GM10248 (cell line): ENCODE data around the gene PRR7.
"Not testable (repeated sequence)": the region's sequence is repeated elsewhere in the genome, so short reads cannot be mapped to it uniquely, and the experiment has no call there.

Experiments used
- CTCF ChIA-PET: fragments of 300-600 bp; sonication (Branson Sonifier 250); formaldehyde crosslinking; extraction: SDS; loops from one replicate; lab custom pipeline; 2021; ENCODE audit warnings: antibody characterized with exemption; lab: Yijun Ruan, JAX
- POLR2A ChIA-PET: fragments of 350-650 bp; sonication (Branson Sonifier 250); formaldehyde crosslinking; extraction: SDS; loops from one replicate; lab custom pipeline; 2020; ENCODE audit warnings: antibody characterized with exemption; lab: Yijun Ruan, JAX
- DNase-seq: peaks from one replicate; pipeline ENCODE4 v3.0.0; 2012; ENCODE audit errors: extremely low spot score
- TF ChIP-seq, protein P1 (sequence below): IDR thresholded peaks from 2 replicates; pipeline ENCODE4 v1.5.1; 2012; ENCODE audit warnings: mild to moderate bottlenecking, low read depth; ENCODE audit errors: extremely low read depth, missing control alignments, control extremely low read depth

The PRR7 gene

DNA sequence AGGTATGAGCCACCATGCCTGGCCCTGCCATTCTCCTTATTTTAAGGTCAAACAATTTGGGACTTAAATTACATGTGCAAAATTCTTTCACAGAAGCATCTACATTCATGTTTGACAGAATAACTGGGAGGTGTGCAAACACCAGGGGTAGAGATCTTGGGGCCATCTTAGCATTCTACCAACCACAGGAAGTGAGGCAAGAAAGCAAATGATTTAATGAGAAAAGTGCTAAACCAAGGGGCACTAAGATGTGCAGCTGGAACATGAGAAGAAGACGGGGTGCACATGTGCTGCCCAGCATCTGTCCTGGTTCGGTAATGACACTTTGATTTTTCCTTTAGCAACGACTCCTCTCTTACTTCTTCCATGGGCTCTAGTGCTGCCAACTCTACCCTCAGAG lies 36.0 kb upstream of the PRR7 start:
- POLR2A ChIA-PET, result no interaction called here
- CTCF ChIA-PET, result interaction anchor here (21.8 kb wide), 1 partner anchor 35 kb away, joined by 549 read pairs; the partner anchor contains the start of gene PRR7
- TF ChIP-seq, protein P1, sequence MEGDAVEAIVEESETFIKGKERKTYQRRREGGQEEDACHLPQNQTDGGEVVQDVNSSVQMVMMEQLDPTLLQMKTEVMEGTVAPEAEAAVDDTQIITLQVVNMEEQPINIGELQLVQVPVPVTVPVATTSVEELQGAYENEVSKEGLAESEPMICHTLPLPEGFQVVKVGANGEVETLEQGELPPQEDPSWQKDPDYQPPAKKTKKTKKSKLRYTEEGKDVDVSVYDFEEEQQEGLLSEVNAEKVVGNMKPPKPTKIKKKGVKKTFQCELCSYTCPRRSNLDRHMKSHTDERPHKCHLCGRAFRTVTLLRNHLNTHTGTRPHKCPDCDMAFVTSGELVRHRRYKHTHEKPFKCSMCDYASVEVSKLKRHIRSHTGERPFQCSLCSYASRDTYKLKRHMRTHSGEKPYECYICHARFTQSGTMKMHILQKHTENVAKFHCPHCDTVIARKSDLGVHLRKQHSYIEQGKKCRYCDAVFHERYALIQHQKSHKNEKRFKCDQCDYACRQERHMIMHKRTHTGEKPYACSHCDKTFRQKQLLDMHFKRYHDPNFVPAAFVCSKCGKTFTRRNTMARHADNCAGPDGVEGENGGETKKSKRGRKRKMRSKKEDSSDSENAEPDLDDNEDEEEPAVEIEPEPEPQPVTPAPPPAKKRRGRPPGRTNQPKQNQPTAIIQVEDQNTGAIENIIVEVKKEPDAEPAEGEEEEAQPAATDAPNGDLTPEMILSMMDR, result no peak
- no peak for DNase-seq

DNA sequence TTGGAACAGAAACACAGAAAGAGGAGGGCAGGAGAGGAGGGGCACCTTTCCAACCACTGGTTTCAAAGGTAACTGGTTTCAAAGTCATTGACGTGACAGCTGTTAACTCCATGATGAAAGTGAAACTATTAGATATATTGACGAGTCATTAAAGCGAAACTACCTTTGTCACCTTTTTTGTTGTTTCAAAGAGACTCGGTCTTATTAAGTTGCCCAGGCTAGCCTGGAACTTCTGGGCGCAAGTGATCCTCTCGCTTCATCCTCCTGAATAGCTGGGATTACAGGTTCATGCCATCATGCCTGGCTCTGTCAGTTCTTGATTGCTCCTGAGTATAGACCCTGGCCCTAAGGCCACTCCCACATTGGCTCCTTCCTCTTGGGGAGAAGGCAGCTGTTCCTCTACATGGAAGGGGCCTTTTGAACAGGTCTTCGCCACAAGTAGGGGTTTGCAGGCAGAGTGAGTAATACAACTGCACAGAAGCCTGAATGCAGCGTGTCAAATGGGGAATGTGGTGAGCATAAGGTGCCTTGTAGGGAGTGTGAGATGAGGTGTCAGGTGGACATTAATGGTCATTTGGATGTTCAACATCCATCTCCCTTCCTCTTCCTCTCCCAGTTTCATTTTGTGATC lies 33.9 kb upstream of the PRR7 start:
- no peak for DNase-seq
- POLR2A ChIA-PET, result no interaction called here
- CTCF ChIA-PET, result interaction anchor here (0.8 to 23.4 kb wide), 6 partner anchors 7 to 45 kb away, joined by 3 to 549 read pairs (median 17); partner anchors contain the start of genes F12 and PRR7
- TF ChIP-seq, protein P1, result no peak

DNA sequence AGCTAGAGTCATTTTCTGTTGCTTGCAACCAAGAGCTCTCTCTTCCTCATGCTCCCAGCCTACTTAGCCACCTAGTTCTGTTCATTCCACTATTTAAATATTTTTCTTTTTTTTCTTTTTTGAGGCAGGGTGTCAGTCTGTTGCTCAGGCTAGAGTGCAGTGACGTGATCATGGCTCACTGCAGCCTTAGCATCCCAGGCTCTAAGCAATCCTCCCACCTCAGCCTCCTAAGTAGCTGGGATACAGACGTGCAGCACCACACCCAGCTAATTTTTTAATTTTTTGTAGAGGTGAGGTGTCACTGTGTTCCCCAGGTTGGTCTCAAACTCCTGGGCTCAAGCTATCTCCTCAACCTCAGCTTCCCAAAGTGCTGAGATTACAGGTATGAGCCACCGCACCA lies 32.1 kb upstream of the PRR7 start:
- ChIA-PET CTCF (interaction anchor here (1.0 to 23.4 kb wide), 9 partner anchors 9 to 45 kb away, joined by 3 to 549 read pairs (median 6); partner anchors contain the start of genes F12 and PRR7), POLR2A (no interaction called here)
- no peak for DNase-seq
- TF ChIP-seq, protein P1, result no peak

DNA sequence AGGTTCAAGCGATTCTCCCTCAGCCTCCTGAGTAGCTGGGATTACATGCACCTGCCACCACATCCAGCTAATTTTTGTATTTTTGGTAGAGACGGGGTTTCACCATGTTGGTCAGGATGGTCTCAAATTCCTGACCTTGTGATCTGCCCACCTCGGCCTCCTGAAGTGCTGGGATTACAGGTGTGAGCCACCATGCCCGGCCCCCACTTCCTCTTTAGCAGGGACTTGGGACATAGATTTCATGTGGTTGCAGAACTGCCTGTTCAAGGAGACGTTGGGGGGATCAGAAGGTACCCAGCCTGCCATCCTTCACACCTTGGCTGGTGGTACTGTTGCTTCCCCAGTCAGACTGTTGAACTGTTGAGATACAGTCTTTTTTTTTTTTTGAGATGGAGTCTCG lies 29.5 kb upstream of the PRR7 start:
- DNase-seq, result not testable (repeated sequence)
- ChIA-PET POLR2A (interaction anchor here (0.6 kb wide), 1 partner anchor 436 kb away, joined by 3 read pairs; no protein-coding TSS in a partner anchor), CTCF (interaction anchor here (0.7 to 23.4 kb wide), 8 partner anchors 11 to 48 kb away, joined by 3 to 549 read pairs (median 3); partner anchors contain the start of genes F12 and PRR7)

DNA sequence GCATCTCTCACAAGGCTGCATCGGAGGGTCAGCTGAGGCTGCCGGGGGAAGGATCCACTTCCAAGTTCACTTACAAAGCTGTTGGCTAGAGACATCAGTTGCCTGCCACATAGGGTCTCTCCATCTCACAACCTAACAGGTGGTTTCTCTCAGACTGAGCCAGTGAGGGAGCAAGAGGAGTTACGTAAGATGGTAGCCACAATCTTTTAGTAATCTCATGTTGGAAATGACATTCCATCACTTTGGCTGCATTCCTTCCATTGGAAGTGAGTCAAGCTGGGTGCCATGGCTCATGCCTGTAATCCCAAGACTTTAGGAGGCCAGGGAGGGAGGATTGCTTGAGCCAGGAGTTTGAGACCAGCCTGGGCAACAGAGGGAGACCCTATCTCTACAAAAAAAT lies 27.6 kb upstream of the PRR7 start:
- ChIA-PET CTCF (interaction anchor here (0.8 to 23.4 kb wide), 3 partner anchors 13 to 36 kb away, joined by 3 to 347 read pairs (median 3); partner anchors contain the start of gene F12), POLR2A (no interaction called here)
- TF ChIP-seq, protein P1, result no peak
- DNase-seq, result no peak

DNA sequence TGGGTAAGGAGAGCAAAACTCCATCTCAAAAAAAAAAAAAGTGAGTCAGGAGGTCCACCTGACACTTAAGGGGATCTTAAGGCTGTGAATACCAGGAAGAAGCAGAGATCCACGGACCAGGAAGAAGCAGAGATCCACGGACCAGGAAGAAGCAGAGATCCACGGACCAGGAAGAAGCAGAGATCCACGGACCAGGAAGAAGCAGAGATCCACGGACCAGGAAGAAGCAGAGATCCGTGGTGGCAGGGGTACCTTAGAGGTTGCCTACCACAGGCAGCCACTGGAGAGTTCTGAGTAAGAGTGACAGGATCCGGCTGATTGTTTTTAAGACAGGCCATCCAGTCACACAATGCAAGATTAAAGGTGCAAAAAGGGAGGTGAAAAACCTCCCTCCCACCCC lies 26.1 kb upstream of the PRR7 start:
- DNase-seq, POLR2A ChIA-PET: not testable (repeated sequence)
- CTCF ChIA-PET, result interaction anchor here (1.4 to 23.4 kb wide), 3 partner anchors 15 to 59 kb away, joined by 3 to 347 read pairs (median 23); partner anchors contain the start of gene F12

DNA sequence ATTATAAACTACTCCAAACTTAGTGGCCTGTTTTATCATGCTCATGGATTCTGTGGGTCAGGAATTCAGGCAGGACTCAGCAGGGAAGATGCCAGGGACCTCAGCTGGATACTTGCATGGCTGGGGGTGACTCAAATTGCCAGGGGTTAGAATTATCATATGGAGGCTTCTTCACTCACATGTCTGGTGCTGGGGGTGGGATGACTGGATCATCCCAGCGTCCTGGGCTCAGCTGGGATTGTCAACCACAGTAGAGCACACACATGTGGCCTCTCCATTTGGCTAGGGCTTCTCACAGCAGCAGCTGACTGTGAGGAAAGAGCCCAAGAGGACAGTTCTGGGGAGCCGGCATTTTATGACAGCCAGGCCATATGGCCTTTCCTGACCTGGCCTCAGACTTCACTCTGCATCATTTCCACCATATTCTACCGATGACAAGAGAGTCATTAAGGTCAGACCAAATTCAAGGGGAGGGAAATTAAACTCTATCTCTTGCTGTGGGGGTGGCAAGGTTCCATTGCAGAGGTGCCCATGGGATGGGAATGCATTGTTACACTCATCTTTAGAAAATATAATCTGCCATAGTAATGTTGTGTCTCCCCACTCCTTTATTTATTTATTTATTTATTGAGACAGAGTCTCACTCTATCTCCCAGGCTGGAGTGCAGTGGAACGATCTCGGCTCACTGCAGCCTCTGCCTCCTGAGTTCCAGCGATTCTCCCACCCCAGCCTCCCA lies 25.4 kb upstream of the PRR7 start:
- no peak for DNase-seq
- POLR2A ChIA-PET, result no interaction called here
- TF ChIP-seq, protein P1, result no peak
- CTCF ChIA-PET, result interaction anchor here (1.4 to 23.4 kb wide), 4 partner anchors 15 to 79 kb away, joined by 3 to 347 read pairs (median 14); partner anchors contain the start of gene F12
